WTC11 (cell line): Measurements from ENCODE around the gene FGF11.

Experiments
- E2F1 ChIP-seq: sonication (generic); formaldehyde crosslinking; IDR thresholded peaks from 2 replicates; pipeline ENCODE4 v1.8.0; 2022; ENCODE audit warnings: mild to moderate bottlenecking, missing genetic modification reagents
- SP1 ChIP-seq: sonication (generic); formaldehyde crosslinking; conservative IDR thresholded peaks from 2 replicates; pipeline ENCODE4 v1.8.1; 2022; ENCODE audit warnings: missing genetic modification reagents
- USF1 ChIP-seq: sonication (generic); formaldehyde crosslinking; IDR thresholded peaks from 2 replicates; pipeline ENCODE4 v1.8.0; 2022; ENCODE audit warnings: mild to moderate bottlenecking, missing genetic modification reagents
- ZNF416 ChIP-seq: fragments of 250-450 bp; sonication (Bioruptor Pico); IDR thresholded peaks from 2 replicates; pipeline ENCODE4 v1.9.0; 2021; ENCODE audit warnings: mild to moderate bottlenecking, inconsistent platforms
- TF ChIP-seq, protein P1 (sequence below): fragments of 200-600 bp; IDR thresholded peaks from 2 replicates; pipeline ENCODE4 v1.8.0; 2022; ENCODE audit warnings: antibody characterized with exemption
- TF ChIP-seq, protein P2 (sequence below): sonication (generic); formaldehyde crosslinking; IDR thresholded peaks from 2 replicates; pipeline ENCODE4 v1.8.1; 2023; ENCODE audit warnings: mild to moderate bottlenecking, missing genetic modification reagents, moderate library complexity

DNA sequence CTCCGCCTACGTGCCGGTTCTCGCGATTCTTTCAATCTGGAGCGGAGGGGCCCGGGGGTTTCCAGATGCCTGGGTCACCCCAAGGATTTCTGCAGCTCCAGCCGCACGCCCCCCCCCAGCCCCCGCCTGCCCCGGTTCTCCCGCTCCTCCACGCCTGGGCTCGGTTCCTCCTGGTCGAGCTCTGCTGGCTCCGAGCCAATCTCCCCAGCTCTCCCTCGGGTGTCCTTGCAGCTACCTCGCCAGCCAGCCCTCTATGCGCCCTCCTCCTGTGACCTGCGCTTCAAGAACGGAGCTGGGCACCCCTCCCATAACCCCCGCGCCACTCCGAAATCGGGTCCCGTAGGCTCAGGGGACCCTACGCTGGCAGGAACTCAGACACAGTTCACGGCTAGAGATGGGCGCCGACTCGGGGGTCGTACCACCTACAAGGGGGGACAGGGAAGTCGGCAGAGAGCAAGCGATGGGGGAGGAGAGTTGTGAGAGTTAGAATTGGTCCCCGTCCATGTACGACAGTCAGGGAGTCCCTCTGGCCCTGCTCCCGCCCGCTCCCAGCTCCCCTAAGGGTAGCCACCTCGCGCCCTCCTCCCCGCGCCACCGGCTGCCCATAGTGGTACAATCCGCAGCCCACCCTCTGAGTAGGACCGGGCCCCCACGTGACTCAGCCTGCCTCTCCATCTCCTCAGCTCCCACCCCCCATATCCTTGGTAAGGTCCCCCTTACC is 961 bp downstream of the FGF11 start:
- TF ChIP-seq, protein P1, sequence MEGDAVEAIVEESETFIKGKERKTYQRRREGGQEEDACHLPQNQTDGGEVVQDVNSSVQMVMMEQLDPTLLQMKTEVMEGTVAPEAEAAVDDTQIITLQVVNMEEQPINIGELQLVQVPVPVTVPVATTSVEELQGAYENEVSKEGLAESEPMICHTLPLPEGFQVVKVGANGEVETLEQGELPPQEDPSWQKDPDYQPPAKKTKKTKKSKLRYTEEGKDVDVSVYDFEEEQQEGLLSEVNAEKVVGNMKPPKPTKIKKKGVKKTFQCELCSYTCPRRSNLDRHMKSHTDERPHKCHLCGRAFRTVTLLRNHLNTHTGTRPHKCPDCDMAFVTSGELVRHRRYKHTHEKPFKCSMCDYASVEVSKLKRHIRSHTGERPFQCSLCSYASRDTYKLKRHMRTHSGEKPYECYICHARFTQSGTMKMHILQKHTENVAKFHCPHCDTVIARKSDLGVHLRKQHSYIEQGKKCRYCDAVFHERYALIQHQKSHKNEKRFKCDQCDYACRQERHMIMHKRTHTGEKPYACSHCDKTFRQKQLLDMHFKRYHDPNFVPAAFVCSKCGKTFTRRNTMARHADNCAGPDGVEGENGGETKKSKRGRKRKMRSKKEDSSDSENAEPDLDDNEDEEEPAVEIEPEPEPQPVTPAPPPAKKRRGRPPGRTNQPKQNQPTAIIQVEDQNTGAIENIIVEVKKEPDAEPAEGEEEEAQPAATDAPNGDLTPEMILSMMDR, result no peak
- TF ChIP-seq SP1 (CRISPR knock-in tag), result peak; percentile 53
- TF ChIP-seq, protein P2, sequence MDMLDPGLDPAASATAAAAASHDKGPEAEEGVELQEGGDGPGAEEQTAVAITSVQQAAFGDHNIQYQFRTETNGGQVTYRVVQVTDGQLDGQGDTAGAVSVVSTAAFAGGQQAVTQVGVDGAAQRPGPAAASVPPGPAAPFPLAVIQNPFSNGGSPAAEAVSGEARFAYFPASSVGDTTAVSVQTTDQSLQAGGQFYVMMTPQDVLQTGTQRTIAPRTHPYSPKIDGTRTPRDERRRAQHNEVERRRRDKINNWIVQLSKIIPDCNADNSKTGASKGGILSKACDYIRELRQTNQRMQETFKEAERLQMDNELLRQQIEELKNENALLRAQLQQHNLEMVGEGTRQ (CRISPR knock-in tag), result peak; percentile 98
- TF ChIP-seq ZNF416, result no peak
- TF ChIP-seq USF1 (CRISPR knock-in tag), result peak; percentile 98
- no peak for TF ChIP-seq E2F1
